DOHH2 (cell line): ENCODE measurements around the gene C14orf180.

Source experiments
- H3F3A ChIP-seq: fragments of 200-600 bp; sonication (generic), shearing (Covaris generic); 2 replicates; pipeline ENCODE4 v1.6.0; 2016; ENCODE audit warnings: antibody characterized with exemption, mild to moderate bottlenecking; ENCODE audit not compliant: control insufficient read depth, insufficient read depth
- H3K27ac ChIP-seq: fragments of 200-600 bp; sonication (generic); 2 replicates; pipeline ENCODE4 v1.5.1; 2014; ENCODE audit warnings: low read depth, mild to moderate bottlenecking, low read length, moderate library complexity
- H3K27me3 ChIP-seq: fragments of 200-600 bp; sonication (generic); 2 replicates; pipeline ENCODE4 v1.6.1; 2014; ENCODE audit warnings: mild to moderate bottlenecking, low read length, mixed read lengths; ENCODE audit not compliant: control insufficient read depth
- H3K36me3 ChIP-seq: fragments of 200-600 bp; sonication (generic); 2 replicates; pipeline ENCODE4 v1.6.1; 2014; ENCODE audit warnings: mild to moderate bottlenecking, low read length, moderate library complexity, mixed read lengths; ENCODE audit not compliant: control insufficient read depth
- H3K4me1 ChIP-seq: fragments of 200-600 bp; sonication (generic); 2 replicates; pipeline ENCODE4 v1.6.1; 2014; ENCODE audit warnings: mild to moderate bottlenecking, low read length, mixed read lengths; ENCODE audit not compliant: control insufficient read depth
- H3K4me2 ChIP-seq: fragments of 200-600 bp; sonication (generic); 2 replicates; pipeline ENCODE4 v1.6.0; 2014; ENCODE audit warnings: mild to moderate bottlenecking, low read length, moderate library complexity
- H3K4me3 ChIP-seq: fragments of 200-600 bp; sonication (generic); 2 replicates; pipeline ENCODE4 v1.5.1; 2014; ENCODE audit warnings: mild to moderate bottlenecking, low read length, mixed read lengths
- H3K79me2 ChIP-seq: fragments of 200-600 bp; sonication (generic); 2 replicates; pipeline ENCODE4 v1.6.1; 2014; ENCODE audit warnings: mild to moderate bottlenecking, low read length, mixed read lengths; ENCODE audit not compliant: control insufficient read depth
- H3K9me2 ChIP-seq: fragments of 200-600 bp; sonication (generic); replicated peaks from 2 replicates; pipeline ENCODE4 v1.6.1; 2014; ENCODE audit warnings: mild to moderate bottlenecking, low read length, mixed read lengths; ENCODE audit not compliant: control insufficient read depth
- H3K9me3 ChIP-seq: fragments of 200-600 bp; sonication (generic); 2 replicates; pipeline ENCODE4 v1.6.1; 2014; ENCODE audit warnings: antibody characterized with exemption, low read length, mixed read lengths; ENCODE audit not compliant: control insufficient read depth, insufficient read depth
- H4K20me1 ChIP-seq: fragments of 200-600 bp; sonication (generic); 2 replicates; pipeline ENCODE4 v1.6.0; 2014; ENCODE audit warnings: low read depth, mild to moderate bottlenecking, antibody characterized with exemption, low read length, moderate library complexity; ENCODE audit not compliant: control insufficient read depth, insufficient read depth
- CTCF ChIP-seq: fragments of 200-600 bp; sonication (generic); IDR thresholded peaks from one replicate; pipeline ENCODE4 v1.5.1; 2014; ENCODE audit warnings: antibody characterized with exemption, mild to moderate bottlenecking, low read depth, low read length; ENCODE audit not compliant: poor library complexity, severe bottlenecking
- EZH2phosphoT487 ChIP-seq: fragments of 200-600 bp; sonication (generic); IDR thresholded peaks from 2 replicates; pipeline ENCODE4 v1.6.1; 2017; ENCODE audit warnings: borderline replicate concordance, mild to moderate bottlenecking, antibody characterized with exemption, low read length, moderate library complexity, mixed read lengths

C14orf180 gene

DNA sequence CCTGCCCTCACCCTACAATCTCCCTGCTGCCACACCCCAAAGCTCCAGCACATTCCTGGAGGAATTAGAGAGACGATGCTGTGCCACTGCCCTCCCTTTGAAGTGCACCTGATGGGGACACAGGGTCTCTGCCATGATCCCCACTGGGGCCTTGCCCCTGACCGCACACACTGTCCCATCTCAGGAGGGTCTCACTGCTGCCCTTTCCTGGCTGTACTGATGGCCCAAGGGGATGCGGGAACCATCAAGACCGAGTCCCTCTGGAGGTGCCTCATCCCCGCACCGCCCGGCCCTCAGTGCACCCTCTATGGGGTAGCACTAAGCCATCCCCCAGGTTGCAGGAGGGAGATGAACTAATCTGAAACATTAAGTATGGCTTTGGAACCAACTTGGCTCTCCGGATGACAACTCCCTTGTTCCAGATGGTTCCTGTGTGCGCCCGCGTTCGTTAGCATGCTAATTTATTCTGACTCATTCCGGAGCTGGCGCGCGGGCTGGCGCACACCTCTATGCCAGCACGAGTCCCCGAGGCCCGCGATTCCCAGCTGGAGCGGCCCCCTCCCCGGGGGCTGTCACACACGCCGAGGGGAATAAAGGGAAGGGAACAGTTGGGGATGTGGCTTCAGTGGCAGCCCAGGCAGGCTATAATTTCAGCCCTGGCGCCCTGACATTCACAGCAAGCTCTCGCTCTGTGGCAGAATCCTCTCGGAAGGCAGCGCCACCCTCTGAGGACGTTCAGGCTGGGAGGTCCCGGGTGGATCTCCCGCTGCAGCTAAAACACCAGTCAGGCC lies 34.2 kb upstream of the C14orf180 start:
- peaks cover 18% of the 10 kb centered on the region for H3K27me3 ChIP-seq
- H3K4me3 ChIP-seq = no peak overlapping the region
- no peaks in the 10 kb centered on the region for H4K20me1 ChIP-seq
- H3F3A ChIP-seq = no peaks in the 10 kb centered on the region
- H3K4me1 ChIP-seq = no peaks in the 10 kb centered on the region
- H3K36me3 ChIP-seq = no peaks in the 10 kb centered on the region
- TF ChIP-seq EZH2phosphoT487 = no peak
- no peaks in the 10 kb centered on the region for H3K79me2 ChIP-seq
- no peaks in the 10 kb centered on the region for H3K9me3 ChIP-seq
- H3K9me2 ChIP-seq = no peaks in the 10 kb centered on the region
- H3K27ac ChIP-seq = no peak overlapping the region
- H3K4me2 ChIP-seq = no peak overlapping the region

- no peak for TF ChIP-seq EZH2phosphoT487
- no peak for TF ChIP-seq CTCF
- no peak overlapping the region for H3K27ac ChIP-seq
- H3K4me3 ChIP-seq = no peak overlapping the region
- no peaks in the 10 kb centered on the region for H3K4me1 ChIP-seq
- H3K9me2 ChIP-seq = no peaks in the 10 kb centered on the region
- H3K36me3 ChIP-seq = no peaks in the 10 kb centered on the region
- peaks cover 16% of the 10 kb centered on the region for H3K27me3 ChIP-seq
- H3K79me2 ChIP-seq = no peaks in the 10 kb centered on the region
- no peak overlapping the region for H3K4me2 ChIP-seq
- no peaks in the 10 kb centered on the region for H3F3A ChIP-seq
- H4K20me1 ChIP-seq = no peaks in the 10 kb centered on the region
- H3K9me3 ChIP-seq = no peaks in the 10 kb centered on the region
These were observed 33.5 kb upstream of the C14orf180 start for GRCh38 chr14:104545942-104546501.

GRCh38 chr14:104546591-104547309 lies 32.8 kb upstream of the C14orf180 start:
- H3K27me3 ChIP-seq = peaks cover 10% of the 10 kb centered on the region

More at GRCh38 chr14:104546591-104547309, 32.8 kb upstream of the C14orf180 start:
- Histone ChIP-seq H4K20me1 (no peaks in the 10 kb centered on the region), H3K4me2 (no peak overlapping the region), H3K36me3 (no peaks in the 10 kb centered on the region), H3K9me2 (no peaks in the 10 kb centered on the region), H3K79me2 (no peaks in the 10 kb centered on the region), H3K4me3 (no peak overlapping the region), H3K4me1 (no peaks in the 10 kb centered on the region), H3K9me3 (no peaks in the 10 kb centered on the region), H3F3A (no peaks in the 10 kb centered on the region), H3K27ac (no peak overlapping the region)
- TF ChIP-seq EZH2phosphoT487 (no peak), CTCF (no peak)
